RPMI8226 (cell line): ENCODE measurements around the gene CNTROB.

Experiments
- DNase-seq: peaks from one replicate; pipeline ENCODE4 v3.0.0-alpha.2; 2015

The CNTROB gene

GRCh38 chr17:7910281-7910680 lies 21.7 kb upstream of the CNTROB start:
- DNase-seq, result no peak

GRCh38 chr17:7910711-7911110 lies 21.3 kb upstream of the CNTROB start:
- DNase-seq, result no peak

GRCh38 chr17:7911116-7911515 lies 20.9 kb upstream of the CNTROB start:
- no peak for DNase-seq

GRCh38 chr17:7912927-7913524 lies 19.0 kb upstream of the CNTROB start:
- DNase-seq, result peak; percentile 71

- DNase-seq, result no peak
These were observed 16.8 kb upstream of the CNTROB start for GRCh38 chr17:7915179-7915610.

- peak; percentile 96 for DNase-seq
These were observed 16.2 kb upstream of the CNTROB start, which contains the start of gene RNF227 for GRCh38 chr17:7915611-7916384. RNF227 (minus strand) TSS chr17:7916289; CDS start chr17:7916195, 94 bp downstream.

GRCh38 chr17:7916385-7916682 lies 15.7 kb upstream of the CNTROB start:
- DNase-seq, result no peak

- no peak for DNase-seq
These were observed 15.2 kb upstream of the CNTROB start for GRCh38 chr17:7916808-7917207.

- DNase-seq, result no peak
These were observed 9.6 kb upstream of the CNTROB start for GRCh38 chr17:7922269-7922844.

- no peak for DNase-seq
These were observed 9.0 kb upstream of the CNTROB start for GRCh38 chr17:7922845-7923628.

GRCh38 chr17:7927596-7927995 lies 4.4 kb upstream of the CNTROB start:
- no peak for DNase-seq

GRCh38 chr17:7929158-7930023 lies 2.6 kb upstream of the CNTROB start, which contains the start of gene KCNAB3:
KCNAB3 (minus strand) TSS chr17:7929856; CDS start chr17:7929435, 421 bp downstream.
- peak; percentile 56 for DNase-seq

GRCh38 chr17:7930841-7931631 lies 970 bp upstream of the CNTROB start:
- DNase-seq, result no peak

- peak; percentile 11 for DNase-seq
These were observed 481 bp downstream of the CNTROB start for GRCh38 chr17:7932483-7932891.

GRCh38 chr17:7932949-7933348 lies 943 bp downstream of the CNTROB start:
- peak; percentile 61 for DNase-seq

GRCh38 chr17:7935859-7936258 lies 3.9 kb downstream of the CNTROB start:
- no peak for DNase-seq

GRCh38 chr17:7940034-7940433 lies 8.0 kb downstream of the CNTROB start:
- DNase-seq, result no peak

- no peak for DNase-seq
These were observed 8.7 kb downstream of the CNTROB start for GRCh38 chr17:7940743-7941142.

GRCh38 chr17:7943291-7943690 lies 11.3 kb downstream of the CNTROB start:
- no peak for DNase-seq

- DNase-seq, result no peak
These were observed 12.3 kb downstream of the CNTROB start for GRCh38 chr17:7944326-7944725.

- no peak for DNase-seq
These were observed 13.6 kb downstream of the CNTROB start for GRCh38 chr17:7945651-7946050.

GRCh38 chr17:7946441-7946840 lies 14.4 kb downstream of the CNTROB start:
- DNase-seq, result no peak
